Measurements from ENCODE around the gene PDE6B.
"Not testable (repeated sequence)": the region's sequence is repeated elsewhere in the genome, so short reads cannot be mapped to it uniquely, and the experiment has no call there.

Gene PDE6B

DNA sequence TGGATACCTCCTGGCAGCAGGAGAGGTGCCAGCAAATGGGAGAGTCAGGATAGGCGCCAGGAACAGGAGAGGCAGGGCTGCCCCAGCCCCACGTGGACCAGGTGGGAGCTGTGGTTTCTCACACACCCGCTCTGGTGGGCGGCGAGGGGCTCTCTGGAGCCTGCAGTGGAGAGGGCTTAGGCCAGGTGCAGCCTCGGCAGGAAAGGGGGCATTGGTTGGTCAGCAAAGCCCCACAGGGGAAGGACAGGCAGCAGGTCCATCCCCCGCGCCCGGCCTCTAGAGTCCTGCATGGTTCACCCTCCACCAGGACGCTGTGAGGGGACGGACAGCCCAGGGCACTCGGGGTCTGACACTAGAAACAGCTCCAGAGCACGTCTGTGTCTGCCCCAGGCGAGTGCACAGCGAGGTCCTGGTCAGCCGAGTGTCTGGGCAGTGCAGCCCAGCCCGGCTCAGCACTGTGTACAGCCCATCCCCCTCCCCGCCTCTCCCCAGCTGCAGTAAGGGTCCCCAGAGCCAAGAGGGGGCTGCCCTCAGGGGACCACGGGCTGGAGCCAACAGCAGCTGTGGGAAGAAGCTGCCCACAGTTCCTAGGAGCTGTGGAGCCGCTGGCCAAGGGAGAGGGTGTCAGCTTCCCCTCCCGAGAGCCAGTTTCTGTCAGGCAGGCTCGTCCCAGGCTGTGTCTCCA lies 40.5 kb downstream of the PDE6B start:
- Histone ChIP-seq H3K36me3 (ENCODE audit: control insufficient read depth, insufficient read depth, low read length) (peaks cover 8% of the 10 kb centered on the region), H3K4me1 (ENCODE audit: control insufficient read depth, insufficient read depth, low read length) (no peaks in the 10 kb centered on the region), H3K9ac (ENCODE audit: low read depth, low read length) (no peak overlapping the region), H3K9me3 (ENCODE audit: control insufficient read depth, insufficient read depth, low read length) (no peaks in the 10 kb centered on the region), H3K4me3 (ENCODE audit: low read depth, low read length) (no peak overlapping the region), H3K27me3 (ENCODE audit: control insufficient read depth, insufficient read depth, low read length) (no peaks in the 10 kb centered on the region)

DNA sequence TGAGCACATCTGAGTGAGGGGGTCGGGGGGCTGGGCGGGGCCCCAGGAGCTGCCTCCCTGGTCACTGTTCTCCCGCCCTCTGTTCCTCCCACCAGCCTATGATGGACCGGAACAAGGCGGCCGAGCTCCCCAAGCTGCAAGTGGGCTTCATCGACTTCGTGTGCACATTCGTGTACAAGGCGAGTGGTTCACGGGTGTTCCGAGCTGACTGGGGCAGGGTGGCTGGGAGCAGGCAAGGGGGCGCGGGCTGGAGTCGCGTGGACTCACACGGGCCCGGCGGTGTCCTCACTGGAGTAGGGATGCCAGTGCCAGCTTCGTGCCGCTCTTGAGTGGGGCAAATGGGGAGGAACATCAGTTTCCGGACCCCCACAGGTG lies 41.0 kb downstream of the PDE6B start:
- Histone ChIP-seq H3K9ac (ENCODE audit: low read depth, low read length) (no peak overlapping the region), H3K27me3 (ENCODE audit: control insufficient read depth, insufficient read depth, low read length) (no peaks in the 10 kb centered on the region), H3K36me3 (ENCODE audit: control insufficient read depth, insufficient read depth, low read length) (peaks cover 6% of the 10 kb centered on the region)

DNA sequence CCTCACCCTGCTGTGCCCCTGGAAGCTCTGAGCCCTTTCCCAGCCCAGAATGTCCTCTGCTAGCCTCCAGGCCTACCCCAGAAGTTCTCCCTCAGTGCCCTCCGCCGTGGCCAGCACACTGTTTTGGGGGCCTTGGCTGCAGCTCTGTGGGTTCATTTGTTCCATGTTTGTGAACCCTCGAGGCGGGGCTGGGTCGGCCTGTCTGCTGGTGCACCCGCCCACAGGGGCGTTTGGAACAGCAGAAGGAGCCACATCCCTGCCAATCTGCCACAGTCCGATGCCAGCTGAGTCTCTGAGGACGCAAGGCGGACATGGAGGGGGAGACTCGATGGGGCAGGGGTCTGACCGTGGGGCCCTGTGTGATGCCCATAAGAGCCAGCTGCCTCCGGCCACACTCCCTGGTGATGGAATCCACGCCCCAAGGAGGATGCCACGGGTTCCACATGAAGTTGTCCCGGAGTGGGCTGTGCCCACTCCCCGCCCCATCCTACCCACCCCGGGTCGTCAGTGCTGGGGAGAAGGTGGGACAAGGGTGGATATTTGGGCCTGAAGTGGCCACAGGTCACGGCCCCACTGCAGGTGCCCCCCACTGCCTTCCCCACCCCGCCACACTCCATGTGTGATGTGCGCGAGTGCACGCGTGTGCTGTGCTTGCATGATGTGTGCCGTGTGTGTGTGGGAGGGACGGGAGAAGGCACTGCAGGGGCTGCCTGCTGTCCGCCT lies 41.6 kb downstream of the PDE6B start:
- no peaks in the 10 kb centered on the region for H3K9me3 ChIP-seq (ENCODE audit: control insufficient read depth, insufficient read depth, low read length)
- no peak overlapping the region for H3K4me3 ChIP-seq (ENCODE audit: low read depth, low read length)
- no peaks in the 10 kb centered on the region for H3K27me3 ChIP-seq (ENCODE audit: control insufficient read depth, insufficient read depth, low read length)
- no peak overlapping the region for H3K9ac ChIP-seq (ENCODE audit: low read depth, low read length)
- H3K36me3 ChIP-seq (ENCODE audit: control insufficient read depth, insufficient read depth, low read length): peaks cover 6% of the 10 kb centered on the region
- no peaks in the 10 kb centered on the region for H3K4me1 ChIP-seq (ENCODE audit: control insufficient read depth, insufficient read depth, low read length)

More for the DNA sequence above, 41.0 kb downstream of the PDE6B start:
- no peak overlapping the region for H3K4me3 ChIP-seq (ENCODE audit: low read depth, low read length)
- no peaks in the 10 kb centered on the region for H3K4me1 ChIP-seq (ENCODE audit: control insufficient read depth, insufficient read depth, low read length)
- no peaks in the 10 kb centered on the region for H3K9me3 ChIP-seq (ENCODE audit: control insufficient read depth, insufficient read depth, low read length)

DNA sequence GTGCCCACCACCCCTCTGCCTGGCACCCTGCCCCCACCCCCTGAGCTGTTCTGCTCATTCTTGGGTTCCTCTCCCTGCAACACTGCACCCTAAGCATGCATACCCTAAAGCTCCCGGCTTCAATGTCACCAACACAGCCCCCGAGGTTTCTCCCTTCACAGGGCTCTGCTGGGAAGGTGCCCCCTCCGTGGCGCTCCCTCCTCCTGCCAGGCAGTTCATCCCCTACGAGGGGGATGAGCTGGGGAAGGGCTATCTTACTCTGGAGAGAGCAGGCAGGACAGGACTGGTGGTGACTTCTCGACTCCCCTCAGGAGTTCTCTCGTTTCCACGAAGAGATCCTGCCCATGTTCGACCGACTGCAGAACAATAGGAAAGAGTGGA lies 42.2 kb downstream of the PDE6B start:
- H3K36me3 ChIP-seq (ENCODE audit: control insufficient read depth, insufficient read depth, low read length): peaks cover 11% of the 10 kb centered on the region
- no peak overlapping the region for H3K4me3 ChIP-seq (ENCODE audit: low read depth, low read length)
- no peaks in the 10 kb centered on the region for H3K27me3 ChIP-seq (ENCODE audit: control insufficient read depth, insufficient read depth, low read length)

DNA sequence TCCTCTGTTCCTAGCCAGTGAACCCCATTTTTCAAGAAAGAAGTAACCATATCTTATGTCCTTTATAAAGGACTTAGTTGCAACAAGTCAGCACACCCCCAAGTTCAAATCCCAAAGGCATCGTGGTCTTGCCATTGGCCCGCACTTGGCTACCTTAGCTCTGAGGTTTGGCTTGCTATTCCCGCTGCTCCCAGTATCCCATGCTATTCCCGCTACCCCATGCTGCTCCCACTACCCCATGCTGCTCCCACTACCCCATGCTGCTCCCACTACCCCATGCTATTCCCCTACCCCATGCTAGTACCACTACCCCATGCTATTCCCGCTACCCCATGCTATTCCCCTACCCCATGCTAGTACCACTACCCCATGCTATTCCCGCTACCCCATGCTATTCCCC lies 42.8 kb downstream of the PDE6B start:
- H3K9me3 ChIP-seq (ENCODE audit: control insufficient read depth, insufficient read depth, low read length); H3K9ac ChIP-seq (ENCODE audit: low read depth, low read length); H3K4me3 ChIP-seq (ENCODE audit: low read depth, low read length); H3K4me1 ChIP-seq (ENCODE audit: control insufficient read depth, insufficient read depth, low read length); H3K27me3 ChIP-seq (ENCODE audit: control insufficient read depth, insufficient read depth, low read length): not testable (repeated sequence)
- H3K36me3 ChIP-seq (ENCODE audit: control insufficient read depth, insufficient read depth, low read length): peaks cover 16% of the 10 kb centered on the region

More for the DNA sequence above, 42.2 kb downstream of the PDE6B start:
- no peaks in the 10 kb centered on the region for H3K4me1 ChIP-seq (ENCODE audit: control insufficient read depth, insufficient read depth, low read length)
- H3K9ac ChIP-seq (ENCODE audit: low read depth, low read length): no peak overlapping the region
- no peaks in the 10 kb centered on the region for H3K9me3 ChIP-seq (ENCODE audit: control insufficient read depth, insufficient read depth, low read length)

DNA sequence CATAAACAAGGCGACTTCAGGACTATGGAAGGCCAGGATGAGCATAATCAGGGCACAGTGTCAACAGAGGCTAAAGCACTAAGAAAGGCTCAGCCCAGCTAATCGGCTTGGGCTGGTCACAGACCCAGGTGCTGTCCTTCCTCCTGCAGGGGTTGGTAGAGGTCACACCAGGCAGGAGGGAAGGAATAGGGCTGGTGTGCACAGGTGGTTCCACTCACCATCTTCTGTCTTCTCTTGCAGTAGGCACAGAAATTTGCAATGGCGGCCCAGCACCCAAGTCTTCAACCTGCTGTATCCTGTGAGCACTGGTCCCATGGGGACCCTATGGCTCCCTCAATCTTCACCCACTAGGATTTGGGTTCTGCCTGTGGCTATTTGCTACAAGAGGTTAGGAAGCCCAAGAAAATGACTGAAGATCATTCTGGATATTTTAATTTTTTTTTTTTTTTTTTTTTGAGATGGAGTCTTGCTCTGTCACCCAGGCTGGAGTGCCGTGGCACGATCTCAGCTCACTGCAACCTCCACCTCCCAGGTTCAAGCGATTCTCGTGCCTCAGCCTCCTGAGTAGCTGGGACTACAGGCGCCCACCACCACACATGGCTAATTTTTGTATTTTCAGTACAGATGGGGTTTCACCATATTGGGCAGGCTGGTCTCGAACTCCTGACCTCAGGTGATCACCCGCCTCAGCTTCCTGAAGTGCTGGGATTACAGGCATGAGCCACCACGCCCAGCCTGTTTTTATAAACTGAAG lies 44.6 kb downstream of the PDE6B start:
- H3K9me3 ChIP-seq (ENCODE audit: control insufficient read depth, insufficient read depth, low read length); H3K4me3 ChIP-seq (ENCODE audit: low read depth, low read length); H3K9ac ChIP-seq (ENCODE audit: low read depth, low read length); H3K4me1 ChIP-seq (ENCODE audit: control insufficient read depth, insufficient read depth, low read length); H3K27me3 ChIP-seq (ENCODE audit: control insufficient read depth, insufficient read depth, low read length): not testable (repeated sequence)
- H3K36me3 ChIP-seq (ENCODE audit: control insufficient read depth, insufficient read depth, low read length): peaks cover 20% of the 10 kb centered on the region

DNA sequence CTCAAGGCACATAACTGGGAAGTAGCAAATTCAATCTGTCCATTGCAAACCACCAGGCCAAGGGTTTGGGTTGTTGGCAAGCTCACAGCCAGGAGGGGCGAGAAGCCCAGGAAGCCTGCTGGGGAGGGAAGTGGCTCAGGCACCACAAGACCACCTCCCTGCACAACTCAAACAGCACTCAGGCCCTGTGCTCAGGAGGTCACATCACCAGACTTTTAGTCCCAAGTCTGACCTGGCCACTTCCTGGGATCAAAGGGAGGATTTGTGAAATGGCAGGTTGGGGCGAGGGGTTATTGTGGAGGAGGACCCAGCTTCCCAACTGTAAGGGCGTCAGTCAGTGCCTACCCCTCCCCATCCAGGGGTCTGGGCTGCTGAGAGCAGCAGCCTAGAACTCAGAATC lies 46.4 kb downstream of the PDE6B start:
- H3K4me1 ChIP-seq (ENCODE audit: control insufficient read depth, insufficient read depth, low read length): peaks cover 4% of the 10 kb centered on the region
- H3K9ac ChIP-seq (ENCODE audit: low read depth, low read length): no peak overlapping the region
- no peaks in the 10 kb centered on the region for H3K9me3 ChIP-seq (ENCODE audit: control insufficient read depth, insufficient read depth, low read length)
- H3K27me3 ChIP-seq (ENCODE audit: control insufficient read depth, insufficient read depth, low read length): no peaks in the 10 kb centered on the region
- H3K4me3 ChIP-seq (ENCODE audit: low read depth, low read length): no peak overlapping the region
- H3K36me3 ChIP-seq (ENCODE audit: control insufficient read depth, insufficient read depth, low read length): peaks cover 26% of the 10 kb centered on the region

DNA sequence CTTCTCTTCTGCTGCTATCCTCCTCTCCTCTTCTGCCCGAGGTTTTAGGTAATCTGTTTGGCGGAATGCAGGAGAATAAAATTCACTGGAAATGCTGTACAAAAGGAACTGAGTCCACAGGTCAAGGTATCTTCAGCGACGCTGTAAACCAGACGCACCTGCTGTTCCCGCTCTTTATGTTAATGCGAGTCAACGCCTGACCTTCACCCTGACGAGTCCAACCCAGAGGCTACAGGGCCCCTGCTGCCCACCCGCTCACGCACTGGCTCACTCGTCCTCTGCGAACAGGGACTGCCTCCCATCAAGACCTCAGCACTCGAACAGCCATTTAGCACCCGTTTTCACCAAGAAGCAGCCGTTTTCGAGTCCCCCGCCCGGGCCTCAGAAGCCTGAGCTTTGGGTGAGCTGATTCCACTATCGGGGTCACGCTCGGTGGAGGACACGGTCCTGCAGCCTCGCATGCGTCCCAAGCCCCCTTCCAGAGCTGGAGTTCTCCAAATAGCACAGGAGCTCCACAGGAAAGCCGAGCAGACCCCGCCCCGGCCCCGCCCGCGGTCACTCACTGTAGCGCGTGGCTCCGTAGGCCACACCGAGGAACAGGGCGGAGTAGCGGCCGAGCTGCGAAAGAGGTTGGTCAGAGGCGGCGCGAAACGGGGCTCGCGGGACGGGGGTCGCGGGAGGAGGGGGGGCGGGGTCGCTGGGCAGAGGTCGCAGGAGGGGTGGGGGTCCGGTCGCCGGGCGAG lies 48.1 kb downstream of the PDE6B start:
- Histone ChIP-seq H3K4me3 (ENCODE audit: low read depth, low read length) (peak overlapping the region; percentile 92), H3K9me3 (ENCODE audit: control insufficient read depth, insufficient read depth, low read length) (no peaks in the 10 kb centered on the region), H3K36me3 (ENCODE audit: control insufficient read depth, insufficient read depth, low read length) (peaks cover 26% of the 10 kb centered on the region), H3K9ac (ENCODE audit: low read depth, low read length) (peak overlapping the region; percentile 95), H3K4me1 (ENCODE audit: control insufficient read depth, insufficient read depth, low read length) (peaks cover 4% of the 10 kb centered on the region), H3K27me3 (ENCODE audit: control insufficient read depth, insufficient read depth, low read length) (no peaks in the 10 kb centered on the region)

DNA sequence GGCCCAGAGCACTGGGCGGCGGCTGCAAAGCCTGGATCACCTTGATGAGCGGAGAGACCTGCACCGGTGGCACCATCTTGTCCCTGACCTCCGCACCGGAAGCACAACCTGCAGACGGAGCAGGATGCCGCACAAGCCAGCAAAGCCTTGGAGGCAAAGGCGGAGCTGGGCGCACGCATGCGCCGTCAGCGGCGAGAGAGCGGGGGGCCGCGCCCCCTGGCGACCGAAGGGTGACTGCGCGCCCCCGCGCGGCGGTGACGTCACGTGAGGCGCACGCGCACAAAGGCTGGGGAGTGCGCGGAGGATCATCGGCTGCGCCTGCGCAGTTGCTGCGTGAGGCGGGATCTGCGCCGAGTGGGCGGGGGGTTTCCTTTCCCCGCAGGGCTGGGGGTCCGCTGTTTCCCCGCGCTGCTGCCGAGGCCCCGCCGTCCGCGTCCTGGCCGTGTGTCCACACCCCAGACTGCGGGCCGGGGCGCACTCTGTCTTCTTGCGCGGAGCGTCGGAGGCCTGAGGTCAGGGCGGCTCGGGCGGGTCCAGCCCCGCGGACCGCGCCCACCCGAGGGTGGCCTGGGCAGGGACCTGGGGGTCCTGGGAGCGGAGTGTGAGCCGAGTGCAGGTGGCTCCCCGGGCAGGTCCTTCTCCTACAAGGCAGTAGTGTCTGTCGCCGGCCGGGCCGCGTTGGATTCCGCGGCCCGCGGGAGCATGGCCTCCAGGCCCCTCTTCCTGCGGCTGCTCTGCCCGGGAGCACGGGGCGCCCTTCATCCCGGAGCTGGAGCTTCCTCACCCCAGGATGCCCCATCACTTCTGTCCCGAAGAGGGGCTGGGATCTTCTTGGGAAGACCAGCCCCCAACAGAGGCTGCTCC lies 49.0 kb downstream of the PDE6B start, which contains the start of the genes ATP5ME and MYL5:
Gene ATP5ME (minus strand): TSS at position 105 of the 864 bp plus-strand sequence. CDS start 29 bp downstream, at position 76.
Gene MYL5 (plus strand): TSS at position 371 of the 864 bp plus-strand sequence. CDS start 3,485 bp downstream, outside the sequence.
- H3K4me3 ChIP-seq (ENCODE audit: low read depth, low read length): peak within 1 kb of the TSS; percentile 92
- H3K9me3 ChIP-seq (ENCODE audit: control insufficient read depth, insufficient read depth, low read length): no peaks in the 10 kb centered on the region
- H3K9ac ChIP-seq (ENCODE audit: low read depth, low read length): peak within 1 kb of the TSS; percentile 95
- peaks cover 4% of the 10 kb centered on the region for H3K4me1 ChIP-seq (ENCODE audit: control insufficient read depth, insufficient read depth, low read length)
- H3K27me3 ChIP-seq (ENCODE audit: control insufficient read depth, insufficient read depth, low read length): no peaks in the 10 kb centered on the region
- H3K36me3 ChIP-seq (ENCODE audit: control insufficient read depth, insufficient read depth, low read length): peaks cover 26% of the 10 kb centered on the region

DNA sequence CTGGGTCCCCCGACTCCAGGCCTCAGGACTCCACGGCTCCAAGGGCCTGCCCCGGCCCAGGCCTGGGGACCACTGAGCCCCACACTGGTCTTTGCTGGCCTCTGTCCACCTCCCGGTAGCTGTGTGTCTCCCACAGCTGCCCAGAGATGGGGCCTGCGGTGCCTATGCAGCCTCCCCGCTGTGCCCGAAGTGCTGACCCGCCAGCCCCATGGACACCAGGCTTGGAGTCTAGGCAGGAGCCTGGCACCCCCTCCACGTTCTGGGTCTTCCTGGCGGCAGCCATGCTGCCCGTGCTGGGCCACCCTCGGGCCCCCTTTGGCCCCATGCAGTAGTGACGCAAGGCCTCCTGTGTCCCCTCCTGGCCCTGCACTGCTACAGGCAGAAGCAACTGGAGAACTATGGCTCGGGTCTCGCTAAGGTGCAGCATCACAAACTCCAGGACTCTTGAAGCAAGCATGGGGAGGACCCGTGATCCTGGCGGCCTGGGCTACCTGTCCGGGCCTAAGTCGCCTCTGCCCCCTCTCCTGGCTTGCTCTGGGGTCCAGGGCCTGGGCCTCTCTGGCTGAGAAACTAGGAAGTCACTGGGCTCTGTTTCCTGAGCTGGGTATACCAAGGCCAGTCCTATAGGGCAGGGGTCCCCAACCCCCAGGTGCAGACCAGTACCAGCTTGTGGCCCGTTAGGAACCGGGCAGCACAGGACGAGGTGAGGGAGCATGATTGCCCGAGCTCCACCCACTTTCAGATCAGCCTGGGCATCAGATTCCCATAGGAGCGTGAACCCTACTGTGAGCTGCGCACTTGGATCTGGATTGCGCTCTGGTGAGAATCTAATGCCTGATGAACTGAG lies 49.9 kb downstream of the PDE6B start:
- Histone ChIP-seq H3K4me1 (ENCODE audit: control insufficient read depth, insufficient read depth, low read length) (peaks cover 4% of the 10 kb centered on the region), H3K9ac (ENCODE audit: low read depth, low read length) (peak overlapping the region; percentile 88), H3K27me3 (ENCODE audit: control insufficient read depth, insufficient read depth, low read length) (no peaks in the 10 kb centered on the region), H3K4me3 (ENCODE audit: low read depth, low read length) (peak overlapping the region; percentile 85), H3K9me3 (ENCODE audit: control insufficient read depth, insufficient read depth, low read length) (no peaks in the 10 kb centered on the region), H3K36me3 (ENCODE audit: control insufficient read depth, insufficient read depth, low read length) (peaks cover 26% of the 10 kb centered on the region)

Measured in iPS-15b (cell line).